ENCODE measurements around the gene PSMG2.

The PSMG2 gene

GRCh38 chr18:12765126-12765525 is 62.3 kb downstream of the PSMG2 start:
- no peak for TF ChIP-seq MAX (IDR thresholded peaks at IDR 0.05; ENCODE audit: low read depth, low read length)
- TF ChIP-seq POLR2A (IDR thresholded peaks at IDR 0.05; ENCODE audit: extremely low read depth, insufficient read length), result no peak
- TF ChIP-seq, protein P1, sequence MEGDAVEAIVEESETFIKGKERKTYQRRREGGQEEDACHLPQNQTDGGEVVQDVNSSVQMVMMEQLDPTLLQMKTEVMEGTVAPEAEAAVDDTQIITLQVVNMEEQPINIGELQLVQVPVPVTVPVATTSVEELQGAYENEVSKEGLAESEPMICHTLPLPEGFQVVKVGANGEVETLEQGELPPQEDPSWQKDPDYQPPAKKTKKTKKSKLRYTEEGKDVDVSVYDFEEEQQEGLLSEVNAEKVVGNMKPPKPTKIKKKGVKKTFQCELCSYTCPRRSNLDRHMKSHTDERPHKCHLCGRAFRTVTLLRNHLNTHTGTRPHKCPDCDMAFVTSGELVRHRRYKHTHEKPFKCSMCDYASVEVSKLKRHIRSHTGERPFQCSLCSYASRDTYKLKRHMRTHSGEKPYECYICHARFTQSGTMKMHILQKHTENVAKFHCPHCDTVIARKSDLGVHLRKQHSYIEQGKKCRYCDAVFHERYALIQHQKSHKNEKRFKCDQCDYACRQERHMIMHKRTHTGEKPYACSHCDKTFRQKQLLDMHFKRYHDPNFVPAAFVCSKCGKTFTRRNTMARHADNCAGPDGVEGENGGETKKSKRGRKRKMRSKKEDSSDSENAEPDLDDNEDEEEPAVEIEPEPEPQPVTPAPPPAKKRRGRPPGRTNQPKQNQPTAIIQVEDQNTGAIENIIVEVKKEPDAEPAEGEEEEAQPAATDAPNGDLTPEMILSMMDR (IDR thresholded peaks at IDR 0.05; ENCODE audit: low read depth, low read length), result no peak
- TF ChIP-seq MYC (IDR thresholded peaks at IDR 0.05; ENCODE audit: low read depth, low read length), result no peak
- H3K4me3 ChIP-seq (ENCODE audit: low read depth, low read length), result no peak overlapping the region
- DNase-seq (ENCODE audit: low read depth), result no peak

DNA sequence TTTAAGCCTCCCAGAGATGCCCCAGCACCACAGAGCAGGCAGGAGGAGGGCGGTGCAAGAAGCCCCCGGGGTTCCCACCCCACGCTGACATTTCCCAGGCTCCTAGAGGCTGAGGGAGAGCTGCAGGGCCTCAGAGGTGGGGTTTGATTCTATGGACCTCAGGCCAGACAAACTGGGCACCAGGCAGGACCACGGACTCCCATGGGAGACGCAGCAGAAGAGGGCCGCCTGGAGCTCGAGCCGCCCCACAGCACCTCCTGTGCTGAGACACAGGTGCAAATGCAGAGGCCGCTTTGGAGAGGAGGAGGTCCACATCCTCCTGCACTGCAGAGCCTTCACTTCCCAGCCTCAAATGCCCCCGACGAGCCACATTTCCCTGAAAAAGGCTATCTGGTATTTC is 62.7 kb downstream of the PSMG2 start:
- H3K4me3 ChIP-seq (ENCODE audit: low read depth, low read length), result no peak overlapping the region
- DNase-seq (ENCODE audit: low read depth), result no peak
- TF ChIP-seq MAX (IDR thresholded peaks at IDR 0.05; ENCODE audit: low read depth, low read length) (no peak), POLR2A (IDR thresholded peaks at IDR 0.05; ENCODE audit: extremely low read depth, insufficient read length) (no peak), MYC (IDR thresholded peaks at IDR 0.05; ENCODE audit: low read depth, low read length) (no peak)
- TF ChIP-seq, protein P1 (IDR thresholded peaks at IDR 0.05; ENCODE audit: low read depth, low read length), result no peak

GRCh38 chr18:12766986-12767433 is 64.2 kb downstream of the PSMG2 start:
- TF ChIP-seq POLR2A (IDR thresholded peaks at IDR 0.05; ENCODE audit: extremely low read depth, insufficient read length), result no peak
- TF ChIP-seq MAX (IDR thresholded peaks at IDR 0.05; ENCODE audit: low read depth, low read length), result no peak
- TF ChIP-seq, protein P1 (IDR thresholded peaks at IDR 0.05; ENCODE audit: low read depth, low read length), result no peak
- TF ChIP-seq MYC (IDR thresholded peaks at IDR 0.05; ENCODE audit: low read depth, low read length), result no peak
- DNase-seq (ENCODE audit: low read depth), result no peak
- H3K4me3 ChIP-seq (ENCODE audit: low read depth, low read length), result no peak overlapping the region

- no peak overlapping the region for H3K4me3 ChIP-seq (ENCODE audit: low read depth, low read length)
- no peak for DNase-seq (ENCODE audit: low read depth)
- TF ChIP-seq POLR2A (IDR thresholded peaks at IDR 0.05; ENCODE audit: extremely low read depth, insufficient read length) (no peak), MAX (IDR thresholded peaks at IDR 0.05; ENCODE audit: low read depth, low read length) (no peak), MYC (IDR thresholded peaks at IDR 0.05; ENCODE audit: low read depth, low read length) (no peak)
- TF ChIP-seq, protein P1 (IDR thresholded peaks at IDR 0.05; ENCODE audit: low read depth, low read length), result no peak
These were observed 64.8 kb downstream of the PSMG2 start for GRCh38 chr18:12767580-12768155.

- no peak for TF ChIP-seq MYC (IDR thresholded peaks at IDR 0.05; ENCODE audit: low read depth, low read length)
- no peak for TF ChIP-seq POLR2A (IDR thresholded peaks at IDR 0.05; ENCODE audit: extremely low read depth, insufficient read length)
- TF ChIP-seq, protein P1 (IDR thresholded peaks at IDR 0.05; ENCODE audit: low read depth, low read length), result no peak
- TF ChIP-seq MAX (IDR thresholded peaks at IDR 0.05; ENCODE audit: low read depth, low read length), result no peak
- DNase-seq (ENCODE audit: low read depth), result no peak
- no peak overlapping the region for H3K4me3 ChIP-seq (ENCODE audit: low read depth, low read length)
These were observed 65.8 kb downstream of the PSMG2 start for GRCh38 chr18:12768625-12769024.

All from NB4 (cell line).